Stimulated activated naive CD8-positive, alpha-beta T cell treated with anti-CD3 and anti-CD28 coated beads, Interleukin-15, Interleukin-2, amounts not matched to agents 100 U/mL and 50 U/mL, for 24 hours (primary cell): ENCODE measurements around the gene PRR30.
"Not testable (repeated sequence)": the region's sequence is repeated elsewhere in the genome, so short reads cannot be mapped to it uniquely, and the experiment has no call there.

ENCODE experiments used
- ATAC-seq: fragments of 150-1000 bp; cut with Tn5 transposase; one replicate; pipeline ENCODE4 v1.10.0; 2021
- DNase-seq: peaks from one replicate; pipeline ENCODE4 v3.0.0; 2021

PRR30 gene

GRCh38 chr2:27139310-27139709, at the start of gene PRR30:
TSS of gene PRR30 (minus strand) at chr2:27139410. CDS start at chr2:27138329, 1,081 bp downstream.
- ATAC-seq (no peak), DNase-seq (no peak)

- DNase-seq (no peak), ATAC-seq (no peak)
Measured at GRCh38 chr2:27186613-27187345, 47.6 kb upstream of the PRR30 start.

GRCh38 chr2:27185331-27186026, 46.3 kb upstream of the PRR30 start:
- ATAC-seq, result no peak
- DNase-seq, result no peak

GRCh38 chr2:27184115-27184514, 44.9 kb upstream of the PRR30 start:
- DNase-seq (no peak), ATAC-seq (no peak)

- no peak for ATAC-seq
- no peak for DNase-seq
Measured at GRCh38 chr2:27182346-27182745, 43.1 kb upstream of the PRR30 start.

GRCh38 chr2:27179344-27180000, 40.3 kb upstream of the PRR30 start:
- DNase-seq, result no peak

GRCh38 chr2:27178469-27178868, 39.3 kb upstream of the PRR30 start:
- DNase-seq, result no peak
- no peak for ATAC-seq

More at GRCh38 chr2:27179344-27180000, 40.3 kb upstream of the PRR30 start:
- ATAC-seq, result no peak

GRCh38 chr2:27177441-27178351, 38.5 kb upstream of the PRR30 start:
- ATAC-seq (no peak), DNase-seq (no peak)

GRCh38 chr2:27175781-27176180, 36.6 kb upstream of the PRR30 start:
- not testable (repeated sequence) for DNase-seq, ATAC-seq

- ATAC-seq (no peak), DNase-seq (no peak)
Measured at GRCh38 chr2:27175330-27175729, 36.1 kb upstream of the PRR30 start.

GRCh38 chr2:27174638-27175037, 35.4 kb upstream of the PRR30 start:
- DNase-seq, result no peak
- ATAC-seq, result no peak

GRCh38 chr2:27171351-27171848, 32.2 kb upstream of the PRR30 start:
- no peak for DNase-seq
- ATAC-seq, result no peak

- ATAC-seq, result no peak
- no peak for DNase-seq
Measured at GRCh38 chr2:27170581-27171337, 31.5 kb upstream of the PRR30 start.

GRCh38 chr2:27164960-27165763, 26.0 kb upstream of the PRR30 start:
- DNase-seq (no peak), ATAC-seq (no peak)

GRCh38 chr2:27162151-27163121, 23.2 kb upstream of the PRR30 start:
- ATAC-seq, result no peak
- DNase-seq, result no peak

GRCh38 chr2:27160191-27160590, 21.0 kb upstream of the PRR30 start:
- DNase-seq (no peak), ATAC-seq (no peak)

- no peak for DNase-seq
- ATAC-seq, result no peak
Measured at GRCh38 chr2:27159271-27159670, 20.1 kb upstream of the PRR30 start.

GRCh38 chr2:27158468-27158867, 19.3 kb upstream of the PRR30 start:
- ATAC-seq (no peak), DNase-seq (no peak)

- no peak for ATAC-seq
- DNase-seq, result no peak
Measured at GRCh38 chr2:27155069-27155520, 15.9 kb upstream of the PRR30 start.
